GM21576 (cell line): ENCODE measurements around the gene AOPEP.

Experiments
- ATAC-seq: cut with Tn5 transposase; IDR thresholded peaks from one replicate; pipeline ENCODE4 v1.9.1; 2021; ENCODE audit warnings: mild to moderate bottlenecking, moderate library complexity; ENCODE audit not compliant: unreplicated experiment

AOPEP gene

DNA sequence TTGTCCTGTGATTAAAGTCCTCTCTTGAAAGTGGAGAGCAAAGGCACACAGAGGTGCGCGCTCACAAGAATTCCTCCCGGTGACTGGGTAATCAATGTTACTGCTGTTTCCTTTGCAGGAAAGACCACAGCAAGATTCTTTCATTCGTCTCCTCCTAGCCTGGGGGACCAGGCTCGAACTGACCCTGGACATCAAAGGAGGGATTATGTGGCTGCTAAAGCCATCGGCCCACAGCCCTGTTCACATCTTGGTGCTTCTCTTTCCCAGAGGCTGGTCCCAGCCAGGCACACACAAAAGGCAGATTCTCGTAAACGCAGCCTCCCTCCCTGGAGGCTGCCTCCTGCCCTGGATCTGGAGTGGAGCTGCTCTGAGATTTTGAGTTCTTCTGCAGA, 360.1 kb downstream of the AOPEP start:
- no peak for ATAC-seq

- no peak for ATAC-seq
Observed at GRCh38 chr9:95087659-95088242, 361.3 kb downstream of the AOPEP start.

- no peak for ATAC-seq
Observed at GRCh38 chr9:95088421-95089161, 362.1 kb downstream of the AOPEP start.

- ATAC-seq = no peak
Observed at GRCh38 chr9:95089257-95090022, 362.9 kb downstream of the AOPEP start.

DNA sequence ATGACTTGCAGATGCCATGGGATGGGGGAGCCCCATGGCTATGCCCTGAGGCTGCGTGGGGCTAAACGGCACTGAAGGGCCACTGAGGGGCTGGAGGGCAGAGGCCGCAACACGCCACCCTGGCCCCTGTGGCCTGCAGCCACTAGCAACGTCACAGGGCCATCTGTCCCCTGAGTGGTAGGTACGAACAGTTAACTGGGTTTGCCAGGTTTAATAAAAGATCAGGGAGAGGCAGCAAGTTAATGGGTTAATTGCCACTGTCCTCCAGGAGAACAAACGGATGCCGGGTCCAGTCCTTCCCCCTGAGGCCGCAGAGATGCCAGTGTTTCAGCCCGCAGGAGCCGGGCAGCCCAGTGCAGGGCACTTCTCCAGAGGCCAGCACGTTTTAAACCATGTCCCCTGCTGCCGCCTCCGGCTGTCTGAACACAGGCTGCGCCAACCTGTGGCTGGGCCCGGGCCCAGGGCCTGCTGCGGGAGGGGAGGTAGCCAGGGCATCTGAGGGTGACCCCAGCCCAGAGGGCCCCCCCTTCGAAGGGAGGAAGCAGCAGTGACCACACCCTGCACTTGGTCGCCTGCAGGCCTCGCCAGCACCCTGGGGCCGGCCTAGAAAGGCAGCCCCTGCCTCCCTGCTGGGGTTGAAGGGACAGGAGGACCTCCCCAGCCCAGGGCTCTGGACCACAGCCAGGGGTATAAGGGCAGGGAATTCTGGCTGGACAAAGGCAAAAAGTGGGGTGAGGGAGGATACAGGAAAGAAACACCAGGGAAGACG, 363.7 kb downstream of the AOPEP start:
- no peak for ATAC-seq

GRCh38 chr9:95090871-95091577, 364.5 kb downstream of the AOPEP start:
- no peak for ATAC-seq

GRCh38 chr9:95091601-95092261, 365.2 kb downstream of the AOPEP start:
- no peak for ATAC-seq

DNA sequence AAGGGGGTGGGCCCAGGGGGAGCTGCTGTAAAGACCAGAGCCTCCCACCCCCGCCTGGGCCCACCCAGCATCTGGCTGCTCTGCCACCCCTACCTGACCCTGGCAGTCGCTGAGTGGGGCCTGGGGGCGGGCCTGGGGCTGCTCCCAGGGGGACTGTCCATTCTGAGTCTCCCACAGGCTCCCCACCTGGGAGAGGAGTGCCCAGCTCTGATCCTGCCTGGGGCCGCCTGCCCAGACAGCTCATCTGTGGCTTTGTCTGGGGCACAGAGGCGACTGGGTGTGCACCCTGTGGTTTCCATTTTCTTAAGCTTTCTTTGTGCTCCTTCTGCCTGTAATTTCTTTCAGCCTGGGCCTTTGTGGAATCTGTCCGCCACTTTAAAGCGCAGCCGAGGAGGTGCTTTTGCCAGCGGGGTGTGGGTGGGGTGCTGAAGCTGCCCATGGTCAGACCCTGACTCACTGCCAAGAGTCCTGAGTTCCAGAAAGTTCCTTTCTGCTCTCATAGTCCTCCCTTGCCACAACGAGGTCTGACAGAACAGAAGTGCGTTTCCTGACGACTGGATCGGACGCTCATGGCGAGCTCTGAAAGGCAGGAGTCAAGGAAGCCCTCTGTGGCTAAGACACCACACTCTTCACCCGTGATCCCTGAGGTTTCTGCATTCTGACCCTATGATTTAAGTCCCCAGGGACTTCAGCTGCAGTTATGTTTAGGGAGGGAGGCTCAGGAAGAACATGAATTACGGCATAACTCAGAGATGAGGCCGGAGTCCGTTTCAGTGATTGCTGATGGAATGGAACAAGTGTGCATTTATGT, 366.0 kb downstream of the AOPEP start:
- no peak for ATAC-seq

- ATAC-seq = no peak
Observed at GRCh38 chr9:95093586-95093985, 367.1 kb downstream of the AOPEP start.

DNA sequence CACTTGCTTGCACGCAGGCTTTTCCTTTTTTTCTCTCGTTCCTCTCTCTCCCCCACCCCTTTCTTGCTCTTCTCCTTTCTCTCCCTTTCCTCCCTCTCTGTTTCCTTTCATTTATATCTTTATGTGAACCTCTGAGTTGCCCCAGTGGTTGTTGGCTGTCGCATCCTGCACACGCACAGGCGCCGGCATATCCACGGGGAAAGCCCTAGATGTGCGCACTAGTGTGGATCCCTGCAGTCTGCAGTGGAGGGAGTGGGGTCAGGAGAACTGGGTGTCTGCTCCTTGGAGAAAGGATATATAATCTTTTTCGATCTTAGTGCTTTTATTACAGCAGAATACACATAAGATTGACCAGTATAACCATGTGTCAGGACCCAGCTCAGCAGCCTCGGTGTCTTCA, 367.5 kb downstream of the AOPEP start:
- no peak for ATAC-seq

DNA sequence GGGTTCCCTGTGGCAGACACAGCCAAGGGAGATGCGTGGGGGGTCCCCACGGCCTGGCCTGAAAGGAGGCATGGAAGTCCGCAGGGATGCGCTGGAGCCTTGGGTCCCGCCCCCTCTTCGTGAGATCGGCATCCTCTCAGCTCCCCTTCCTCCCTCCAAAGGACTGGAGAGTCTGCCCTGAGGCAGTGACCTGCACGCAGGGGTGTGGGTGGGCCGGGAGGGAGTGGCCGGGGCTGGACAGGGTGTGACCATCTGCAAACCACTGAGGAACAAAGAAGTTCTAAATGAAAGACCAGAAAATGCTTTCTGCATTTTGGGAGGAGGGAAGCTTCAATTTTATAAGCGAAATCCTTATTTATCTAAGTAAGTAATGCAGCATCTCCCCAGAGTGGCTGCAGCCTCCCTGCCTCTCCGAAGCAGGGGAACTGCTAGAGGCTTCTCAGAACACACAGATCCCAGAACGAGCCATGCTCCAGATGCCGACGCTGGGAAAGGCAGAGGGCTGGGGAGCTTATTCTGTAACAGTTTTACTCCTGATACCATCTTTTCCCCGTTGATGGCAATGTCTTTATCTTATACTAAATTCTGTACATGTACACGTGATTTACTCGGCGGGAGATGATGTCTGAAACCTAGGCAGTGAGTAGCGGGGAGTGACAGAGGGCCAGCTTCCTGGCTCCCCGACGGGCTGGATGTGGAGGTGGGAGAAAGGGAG, 369.3 kb downstream of the AOPEP start:
- ATAC-seq = no peak

DNA sequence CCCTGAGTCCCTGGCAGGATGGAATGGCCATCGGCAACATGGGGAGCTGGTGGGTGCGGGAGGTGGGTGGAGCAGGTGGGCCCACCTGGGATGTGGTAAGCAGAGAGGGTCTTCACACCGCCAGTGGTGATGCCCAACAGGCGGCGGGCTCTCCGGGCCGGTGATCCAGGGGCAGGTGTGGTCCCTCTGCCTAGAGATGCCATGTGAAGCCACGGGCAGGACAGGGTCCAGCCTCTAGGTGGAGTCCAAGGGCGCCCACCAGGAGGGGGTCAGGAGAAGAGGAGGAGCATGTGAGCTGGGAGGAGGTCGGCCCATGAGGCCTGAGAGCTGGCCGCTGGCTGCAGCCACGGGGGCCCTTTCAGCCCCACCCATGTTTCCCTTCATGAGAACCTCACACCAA, 369.9 kb downstream of the AOPEP start:
- ATAC-seq = no peak

GRCh38 chr9:95096807-95097206, 370.3 kb downstream of the AOPEP start:
- no peak for ATAC-seq

- no peak for ATAC-seq
Observed at GRCh38 chr9:95097279-95097678, 370.8 kb downstream of the AOPEP start.

- ATAC-seq = no peak
Observed at GRCh38 chr9:95098391-95098921, 372.0 kb downstream of the AOPEP start.

- no peak for ATAC-seq
Observed at GRCh38 chr9:95099321-95100070, 373.0 kb downstream of the AOPEP start.

DNA sequence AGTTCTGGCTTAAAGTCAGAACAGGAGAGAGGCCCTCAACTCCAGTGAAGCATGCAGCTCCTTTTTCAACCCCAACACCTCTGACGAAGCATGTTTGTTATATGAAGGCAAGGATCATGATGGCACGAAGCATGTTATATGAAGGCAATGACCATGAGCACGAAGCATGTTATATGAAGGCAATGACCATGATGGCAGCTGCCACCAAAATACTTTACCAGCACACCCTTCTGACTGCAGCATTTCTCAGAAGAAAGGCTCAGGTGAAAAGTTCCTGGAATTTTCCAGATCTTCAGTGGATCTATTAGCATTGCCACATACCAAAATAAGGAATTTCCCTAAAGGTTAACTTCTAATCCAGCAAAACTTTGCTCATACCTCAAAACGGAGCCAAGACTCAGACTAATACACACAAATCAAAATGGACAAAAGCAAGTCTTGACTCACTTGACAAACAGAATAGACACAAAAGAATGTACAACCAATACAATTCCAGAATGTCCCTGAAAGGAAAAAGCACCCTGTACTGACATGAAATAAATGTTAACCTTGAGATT, 373.6 kb downstream of the AOPEP start:
- ATAC-seq = no peak
